GM18508 (cell line): ENCODE data around the gene DAP.
"Not testable (repeated sequence)": the region's sequence is repeated elsewhere in the genome, so short reads cannot be mapped to it uniquely, and the experiment has no call there.

ENCODE experiments used
- ATAC-seq: cut with Tn5 transposase; IDR thresholded peaks from one replicate; pipeline ENCODE4 v1.9.1; 2021; ENCODE audit warnings: moderate number of reproducible peaks; ENCODE audit not compliant: insufficient read depth, unreplicated experiment

DAP gene, protein sequence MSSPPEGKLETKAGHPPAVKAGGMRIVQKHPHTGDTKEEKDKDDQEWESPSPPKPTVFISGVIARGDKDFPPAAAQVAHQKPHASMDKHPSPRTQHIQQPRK

DNA sequence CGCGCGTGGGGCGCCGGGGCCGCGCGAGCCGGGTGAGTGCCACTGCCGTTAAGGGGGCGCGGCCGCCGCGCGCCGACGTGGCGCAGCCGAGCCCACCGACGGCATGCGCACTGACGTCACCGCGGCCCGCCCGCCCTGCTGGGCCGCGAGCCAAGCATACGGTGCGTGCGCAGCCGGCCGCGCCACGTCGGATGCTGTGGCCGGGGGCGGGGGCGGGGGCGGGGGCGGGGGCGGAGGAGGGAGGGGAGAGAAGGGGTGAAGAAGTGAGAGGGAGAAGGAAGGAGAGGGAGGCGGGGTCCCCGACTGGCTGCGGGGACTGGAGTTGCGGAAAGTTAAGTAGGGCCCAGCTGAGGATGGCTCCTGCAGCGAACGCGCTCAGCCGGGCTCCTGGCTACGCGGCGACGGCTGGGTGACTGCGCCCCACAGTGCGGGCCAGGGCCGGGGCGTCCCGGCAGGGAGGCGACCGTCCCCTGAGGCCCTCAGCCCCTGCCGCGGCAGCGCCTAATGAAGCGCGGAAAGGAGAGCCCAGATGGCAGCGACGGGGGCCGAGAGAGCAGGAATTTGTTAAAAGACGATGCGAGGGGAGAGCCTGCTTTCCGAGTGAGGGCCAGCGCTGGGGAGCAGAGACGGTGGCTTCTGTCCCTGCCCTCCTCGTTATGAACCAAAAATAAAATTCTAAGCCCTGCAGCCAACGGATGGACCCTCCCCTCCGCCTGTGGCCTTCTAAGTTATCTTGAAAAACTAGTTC lies at the start of gene DAP:
Gene DAP (minus strand): TSS at position 50 of the 748 bp plus-strand sequence. CDS start 166 bp downstream, outside the sequence.
- ATAC-seq: peak; percentile 31

DNA sequence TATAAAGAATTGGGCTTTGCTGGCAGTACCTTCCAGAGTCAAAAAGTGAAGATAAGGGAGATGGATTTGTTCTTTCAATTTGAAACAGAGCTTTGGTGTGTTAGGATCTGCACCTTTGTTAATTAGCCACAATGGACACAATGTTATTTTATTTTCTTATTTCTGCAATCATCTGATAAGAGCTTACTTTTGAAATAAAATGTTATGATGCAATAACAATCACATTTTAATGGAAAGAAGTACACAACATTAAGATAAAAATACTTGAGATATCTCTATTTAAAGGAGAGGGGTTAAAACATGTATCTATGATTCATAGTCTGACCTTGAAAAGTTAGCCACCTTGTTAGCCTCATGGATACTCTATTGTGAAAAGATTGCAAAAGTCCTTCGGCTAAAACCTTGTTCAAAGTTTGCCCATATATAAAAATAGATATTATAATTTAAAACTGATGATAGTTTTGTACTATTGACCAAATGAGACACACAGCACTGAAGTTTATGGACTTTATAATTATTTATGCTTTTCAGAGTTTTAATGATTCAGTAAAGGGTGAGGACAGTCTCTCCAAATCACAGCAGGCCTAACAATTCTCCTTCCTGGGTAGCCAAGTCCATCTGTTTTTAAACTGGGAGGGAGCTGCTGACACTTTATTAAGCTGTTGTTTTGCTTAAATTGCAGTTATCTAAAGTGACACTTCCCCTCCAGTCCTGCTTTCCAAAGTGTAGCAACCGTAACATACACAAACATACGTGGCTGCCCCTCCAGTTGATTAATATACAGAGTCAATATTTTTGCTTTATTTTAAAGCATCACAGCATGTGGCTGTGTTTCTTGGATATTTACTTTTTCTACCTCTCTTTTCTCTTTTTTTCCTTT lies 47.6 kb upstream of the DAP start:
- no peak for ATAC-seq

DNA sequence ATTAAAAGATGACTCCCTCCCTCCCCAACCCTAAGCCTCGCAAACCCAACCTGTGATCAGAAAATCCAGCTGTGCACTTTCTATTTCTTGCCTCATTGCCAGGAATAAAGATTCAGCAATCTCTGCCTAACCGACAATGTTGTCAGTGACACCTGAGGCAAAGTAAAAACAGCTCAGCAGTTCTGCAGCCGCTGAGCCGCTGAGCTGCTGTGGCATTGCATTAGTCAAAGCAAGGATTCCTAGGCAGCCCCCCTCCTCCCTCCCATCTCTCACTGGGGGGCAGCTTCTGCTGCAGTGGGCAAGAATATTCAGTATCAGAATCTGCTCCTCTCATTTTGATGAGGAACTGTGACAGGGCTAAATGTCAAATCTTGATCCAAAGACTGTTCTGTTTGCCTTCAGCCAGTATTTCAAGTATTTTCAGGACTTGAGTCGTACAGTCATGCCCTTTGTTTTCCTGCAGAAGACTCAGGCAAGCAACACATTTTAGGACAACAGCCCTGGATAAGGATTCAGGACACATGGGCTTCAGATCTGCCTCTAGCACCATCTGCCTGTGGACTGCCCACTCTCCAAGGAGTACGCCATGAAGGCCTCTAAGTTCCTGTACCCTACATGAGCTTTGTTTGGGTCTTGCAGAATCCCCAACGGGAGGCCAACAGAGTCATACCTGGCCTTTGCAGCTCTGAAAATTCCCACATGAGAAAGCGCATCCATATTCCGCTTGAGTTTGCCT lies 41.1 kb upstream of the DAP start:
- no peak for ATAC-seq

DNA sequence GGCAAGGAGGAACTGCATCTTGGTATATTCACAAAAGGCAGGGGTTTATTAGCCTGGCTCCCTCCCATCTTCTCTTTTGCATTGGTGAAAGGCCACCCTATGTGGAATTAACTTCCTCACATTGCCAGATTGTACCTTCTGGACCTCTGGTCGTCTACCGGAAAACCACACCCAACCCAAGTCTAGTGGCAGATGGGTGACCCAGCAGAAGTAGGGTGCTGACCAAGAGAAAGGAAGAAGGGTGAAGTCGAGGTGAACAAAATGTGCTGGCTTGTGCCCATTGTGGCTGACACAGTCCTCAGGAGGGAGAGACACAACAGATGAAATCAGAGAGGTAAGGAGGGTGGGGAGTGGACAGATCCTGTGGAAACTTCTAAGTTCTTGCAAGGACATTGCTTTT lies 39.8 kb upstream of the DAP start:
- no peak for ATAC-seq

DNA sequence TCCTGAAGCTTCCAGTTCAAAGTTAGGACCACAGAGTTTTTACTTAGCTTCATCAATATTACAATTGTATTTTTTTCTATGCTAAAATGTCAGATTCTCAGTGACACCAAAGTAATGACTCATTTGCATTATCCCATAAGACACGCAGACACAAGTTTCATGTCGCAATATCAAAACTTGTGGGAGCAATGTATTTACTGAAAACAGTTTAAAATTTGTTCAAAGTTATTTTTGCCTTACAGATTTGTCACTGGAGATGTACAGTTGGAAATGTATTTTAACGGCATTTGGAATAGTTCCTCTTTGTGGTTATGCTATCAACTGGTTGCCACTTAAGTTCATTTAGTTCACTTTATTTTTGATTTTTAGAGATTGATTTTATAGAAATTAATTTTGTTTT lies 36.2 kb upstream of the DAP start:
- ATAC-seq: no peak

DNA sequence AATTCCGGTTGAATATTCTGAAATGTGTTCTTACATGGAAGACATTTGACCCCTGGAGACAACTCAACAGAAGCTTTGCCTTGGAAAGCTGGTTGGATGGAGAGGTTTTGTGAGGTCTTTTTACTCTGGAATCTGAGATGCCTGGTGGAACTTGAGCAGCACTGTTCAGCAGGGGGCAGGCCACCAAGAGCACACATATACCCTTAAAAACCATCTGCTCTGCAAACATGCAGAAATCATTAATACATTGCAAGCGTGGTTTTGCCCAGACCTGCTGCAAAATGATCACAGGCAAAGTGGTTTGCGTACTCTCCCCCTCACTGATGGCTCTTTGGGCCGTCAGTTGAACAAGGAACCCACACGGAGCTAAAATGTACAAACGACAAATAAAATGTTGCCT lies 32.8 kb upstream of the DAP start:
- ATAC-seq: no peak

DNA sequence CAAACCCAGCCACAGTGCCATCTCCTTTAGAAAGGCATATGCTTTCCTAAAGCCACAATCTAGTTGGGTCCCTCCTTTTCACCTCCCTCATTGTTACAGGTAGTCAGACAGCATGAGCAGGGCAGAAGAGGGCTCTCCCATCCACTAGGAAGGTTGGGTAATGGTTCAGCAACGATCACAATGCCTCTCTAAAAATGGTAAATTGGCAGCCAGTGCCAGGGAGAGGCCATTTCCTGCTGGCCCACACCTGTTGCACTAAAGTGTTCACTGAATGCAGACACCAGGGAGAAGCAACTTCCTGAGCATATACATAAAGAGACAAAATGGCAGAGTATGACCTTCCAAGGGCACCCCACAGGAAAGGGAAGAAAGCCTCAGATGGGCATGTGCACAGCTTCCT lies 31.3 kb upstream of the DAP start:
- no peak for ATAC-seq

DNA sequence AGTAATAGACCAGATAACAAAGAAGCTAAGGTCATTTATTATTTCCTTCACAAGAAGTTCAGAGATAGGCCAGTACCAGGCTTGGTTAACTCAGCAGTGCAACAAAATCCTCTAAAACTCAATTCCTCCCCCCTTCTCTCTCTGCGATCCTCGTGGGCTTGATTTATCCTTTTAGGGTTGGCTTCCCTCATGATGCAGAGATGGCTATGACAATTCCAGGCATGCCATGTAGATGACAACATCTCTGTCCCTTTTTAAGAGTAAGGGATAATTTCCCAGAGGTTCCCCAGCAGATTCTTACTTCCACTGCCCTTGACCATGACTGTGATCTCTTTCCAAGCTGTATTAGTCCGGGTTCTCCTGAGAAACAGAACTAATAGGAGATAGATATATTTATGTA lies 28.7 kb upstream of the DAP start:
- no peak for ATAC-seq

DNA sequence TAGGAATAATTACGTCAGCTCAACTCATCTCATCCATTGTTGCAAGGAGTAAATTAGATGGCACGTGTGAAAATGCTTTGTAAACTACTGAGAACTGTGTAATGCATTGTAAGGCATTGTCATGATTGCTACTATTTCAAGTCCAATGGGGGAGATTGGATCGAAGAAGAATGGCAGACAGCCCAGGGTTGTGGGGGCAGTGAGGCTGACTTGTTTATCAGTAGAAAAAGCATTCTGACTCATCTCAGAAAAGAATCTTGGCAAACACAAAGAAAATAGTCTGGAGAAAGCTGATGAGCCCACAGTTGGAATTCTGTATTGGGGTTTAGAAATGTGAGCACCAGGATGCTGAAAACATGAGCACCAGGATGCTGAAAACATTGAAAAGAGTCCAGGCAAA lies 28.0 kb upstream of the DAP start:
- no peak for ATAC-seq

DNA sequence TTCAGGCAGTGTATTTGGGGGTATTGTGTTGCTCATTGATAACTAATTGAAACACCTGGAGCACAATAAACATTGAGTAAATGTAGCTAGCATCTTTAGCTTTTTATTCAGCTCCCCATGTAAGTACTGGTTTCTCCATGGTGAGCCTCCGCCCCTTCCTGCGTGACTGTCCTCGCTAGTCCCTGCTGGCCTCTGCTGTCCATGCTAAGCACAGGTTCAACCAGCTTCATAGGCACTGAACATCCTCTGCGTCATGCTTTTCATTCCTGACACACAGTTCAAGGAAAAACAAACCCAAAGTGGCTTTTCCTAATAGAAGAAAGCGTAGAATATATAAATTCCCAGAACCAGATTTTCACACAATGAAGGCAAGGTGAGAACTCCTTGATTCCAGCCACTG lies 27.3 kb upstream of the DAP start:
- no peak for ATAC-seq

DNA sequence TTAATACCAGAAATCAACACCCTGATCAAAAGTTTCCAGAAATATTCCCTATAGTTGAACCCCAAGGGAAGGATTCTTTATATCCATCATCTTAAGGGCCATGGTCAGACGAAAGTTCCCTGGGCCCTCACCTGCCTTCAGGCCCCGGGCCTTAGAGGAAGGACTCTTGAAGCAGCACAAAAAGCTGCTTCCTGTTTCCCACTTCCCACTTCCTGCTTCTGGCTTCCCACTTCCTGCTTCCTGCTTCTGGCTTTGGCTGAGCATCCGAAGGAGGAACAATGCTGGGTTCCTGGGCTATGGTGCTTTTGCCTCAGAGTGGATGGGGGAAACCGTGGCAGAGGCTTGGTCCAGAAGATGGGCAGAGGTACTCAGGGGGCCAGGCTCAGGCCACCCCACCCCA lies 25.8 kb upstream of the DAP start:
- ATAC-seq: no peak

DNA sequence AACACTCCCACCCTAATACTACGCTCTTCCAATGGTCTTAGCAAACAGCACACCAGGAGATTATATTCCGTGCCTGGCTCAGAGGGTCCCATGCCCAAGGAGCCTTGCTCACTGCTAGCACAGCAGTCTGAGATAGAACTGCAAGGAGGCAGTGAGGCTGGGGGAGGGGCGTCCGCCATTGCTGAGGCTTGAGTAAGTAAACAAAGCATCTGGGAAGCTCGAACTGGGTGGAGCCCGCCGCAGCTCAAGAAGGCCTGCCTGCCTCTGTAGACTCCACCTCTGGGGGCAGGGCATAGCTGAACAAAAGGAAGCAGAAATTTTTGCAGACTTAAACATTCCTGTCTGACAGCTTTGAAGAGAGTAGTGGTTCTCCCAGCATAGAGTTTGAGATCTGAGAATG lies 19.2 kb upstream of the DAP start:
- ATAC-seq: not testable (repeated sequence)

DNA sequence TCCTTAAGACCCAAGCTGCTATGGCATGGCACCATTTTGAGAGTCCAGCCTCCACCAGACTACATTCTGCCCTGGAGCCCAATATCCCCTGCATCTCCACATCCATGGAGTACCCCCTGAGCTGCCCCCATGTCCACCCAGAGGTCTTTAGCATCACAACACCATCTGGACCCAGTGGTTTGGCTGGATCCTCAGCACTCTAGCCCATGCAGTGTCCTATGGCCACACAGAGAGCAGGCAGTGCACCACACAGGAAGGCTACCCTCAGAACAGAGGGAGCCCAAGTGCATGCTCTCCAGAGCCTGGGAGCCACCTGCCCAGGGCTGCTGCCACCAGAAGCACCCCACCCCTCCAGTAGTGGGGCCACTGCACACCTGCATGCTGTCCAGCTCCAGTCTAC lies 18.6 kb upstream of the DAP start:
- ATAC-seq: no peak

DNA sequence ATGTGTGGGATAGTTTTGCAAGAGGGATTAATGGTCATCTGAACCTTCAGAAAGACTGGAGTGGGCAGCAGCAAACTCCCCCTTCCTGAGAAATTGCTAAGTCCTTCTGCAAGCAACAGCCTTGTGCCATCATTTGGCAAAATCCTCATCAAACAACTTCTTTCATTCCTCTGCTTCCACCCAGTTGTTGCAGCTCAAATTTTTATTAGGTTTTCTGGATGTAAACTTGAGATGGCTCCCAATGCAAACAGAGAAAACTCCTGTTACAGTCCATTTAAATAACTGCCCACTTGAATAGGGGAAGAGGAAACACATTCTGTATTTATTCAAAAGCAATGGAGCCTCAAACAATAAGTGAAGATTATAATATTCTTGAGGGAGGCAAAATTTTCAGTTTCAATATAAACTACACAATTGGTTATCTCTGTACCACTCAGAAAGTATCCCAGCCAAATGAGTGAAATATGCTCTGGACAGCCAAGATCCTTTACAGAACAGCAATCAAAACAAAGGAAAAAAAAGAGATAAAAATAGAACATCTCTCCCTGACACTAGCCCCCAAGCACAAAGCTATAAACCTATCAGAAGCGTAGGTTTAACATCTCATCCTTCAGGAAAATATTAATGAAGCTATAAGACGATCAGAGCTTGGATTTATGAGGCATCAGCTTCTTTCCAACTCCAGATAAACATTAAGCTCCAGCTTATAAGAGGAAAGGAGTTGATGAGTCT lies 17.3 kb upstream of the DAP start:
- ATAC-seq: no peak

DNA sequence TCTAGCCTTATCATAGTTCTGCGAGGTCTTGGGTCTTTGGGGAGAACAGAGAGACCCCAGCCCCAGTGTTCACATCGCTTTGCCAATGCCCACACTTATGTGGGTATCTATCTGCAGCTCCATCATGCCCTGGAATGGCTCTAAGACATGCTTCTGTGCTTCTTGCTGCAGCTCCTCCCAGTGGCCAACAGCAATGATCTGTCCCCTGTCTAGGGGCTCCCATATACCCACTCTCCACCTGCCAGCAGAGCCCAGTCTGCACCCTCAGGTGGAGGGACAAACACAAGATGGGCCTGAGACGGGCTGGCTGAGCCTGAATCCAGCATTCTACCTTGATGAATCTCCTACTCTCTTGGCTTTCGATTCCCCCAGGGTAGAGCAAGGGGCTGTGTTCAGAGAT lies 14.6 kb upstream of the DAP start:
- ATAC-seq: no peak

DNA sequence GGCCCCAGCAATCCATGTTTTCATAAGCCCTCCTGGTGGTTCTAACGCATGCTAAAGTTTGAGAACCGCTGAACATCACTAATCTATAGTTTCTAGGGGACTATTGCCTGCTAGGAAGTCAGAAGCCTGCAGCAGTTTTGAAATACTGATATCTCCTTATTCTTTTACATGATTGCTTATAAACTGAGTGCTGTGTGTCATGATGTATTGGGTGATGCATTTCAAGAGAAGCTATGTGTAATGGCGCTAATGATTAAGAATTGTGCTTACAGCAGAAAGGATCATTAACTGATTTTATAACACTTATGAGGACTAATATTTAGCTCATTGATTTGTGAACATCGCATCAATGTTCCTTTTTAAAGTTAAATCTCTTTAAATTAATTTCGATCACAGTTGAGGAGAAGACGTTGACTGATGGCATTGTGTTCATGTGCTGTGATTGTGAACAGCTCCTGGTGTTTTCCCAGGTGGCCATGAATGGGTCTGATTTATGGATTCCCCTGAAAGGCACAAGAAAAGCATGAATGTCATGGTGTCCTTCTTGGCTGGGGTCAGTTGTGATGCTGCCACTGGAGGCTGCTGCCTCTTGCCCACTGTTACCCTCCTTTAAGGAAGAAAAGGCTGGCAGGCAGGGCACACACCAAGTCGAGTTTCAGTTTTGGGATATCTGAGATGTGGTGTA lies 12.0 kb upstream of the DAP start:
- ATAC-seq: no peak

DNA sequence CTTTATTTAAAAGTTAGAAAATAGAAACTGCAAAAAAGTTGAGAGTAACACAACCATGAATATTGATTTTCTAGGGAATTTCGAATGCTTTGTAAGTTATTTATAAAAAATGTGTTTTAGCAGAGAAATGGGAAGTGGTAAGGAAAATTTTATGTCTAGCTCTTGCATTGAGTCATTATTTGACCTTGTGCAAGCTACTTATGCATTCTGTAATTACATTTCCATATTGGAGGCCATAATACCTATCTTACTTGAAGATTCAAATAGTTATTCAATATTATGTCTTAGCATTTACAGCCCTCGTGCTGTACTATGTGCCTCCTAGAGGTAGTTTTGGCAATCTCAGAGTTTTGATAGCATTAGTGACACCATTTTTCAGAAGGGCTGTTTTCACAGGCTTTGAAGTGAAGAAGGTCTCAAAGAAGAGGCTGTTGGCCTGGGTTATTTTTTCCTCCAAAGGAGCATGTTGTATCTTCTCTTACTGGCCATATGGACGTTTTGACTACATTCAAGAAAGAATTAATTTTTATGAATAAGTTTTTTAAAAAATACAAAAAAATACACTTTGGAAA lies 7.4 kb upstream of the DAP start:
- no peak for ATAC-seq

DNA sequence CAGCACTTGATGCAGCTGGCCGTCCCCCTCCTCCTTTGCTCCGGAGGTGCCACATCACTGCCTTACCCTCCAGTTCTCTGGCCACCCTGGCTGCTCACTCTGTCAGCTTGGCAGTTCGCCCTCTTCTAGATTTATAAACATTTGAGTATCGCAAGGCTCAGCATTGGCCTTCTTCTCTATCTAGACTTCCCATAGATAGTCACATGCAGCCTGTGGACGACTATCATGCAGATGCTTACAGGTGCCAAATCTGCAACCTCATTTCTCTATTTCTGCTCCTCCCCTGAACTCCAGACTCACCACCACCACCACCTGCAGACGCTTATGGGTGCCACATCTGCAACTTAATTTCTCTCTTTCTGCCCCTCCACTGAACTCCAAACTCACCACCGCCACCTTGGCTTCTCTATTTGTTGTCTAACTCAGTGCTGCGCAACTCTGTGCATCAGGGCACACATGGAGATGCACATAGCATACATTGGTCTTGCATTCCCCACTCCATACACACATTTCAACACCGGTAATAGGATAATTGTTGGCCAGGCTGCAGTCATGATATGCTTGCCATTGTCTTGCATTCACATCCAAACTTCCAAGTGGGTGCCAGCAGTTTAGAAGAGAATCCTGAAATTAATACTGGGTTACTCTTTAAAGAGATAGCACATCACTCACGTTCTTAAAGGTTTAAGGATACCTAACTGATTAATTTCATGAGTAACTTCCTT lies 1.9 kb upstream of the DAP start:
- ATAC-seq: no peak
